IPS DF 6.9 (cell line): ENCODE results near the gene TIMM23B.
"Not testable (repeated sequence)": the region's sequence is repeated elsewhere in the genome, so short reads cannot be mapped to it uniquely, and the experiment has no call there.

ENCODE experiments used
- DNase-seq: peaks from one replicate; pipeline ENCODE4 v3.0.0-alpha.2; 2013; ENCODE audit warnings: low read depth, low spot score
- H3K27ac ChIP-seq: one replicate; pipeline ENCODE4 v1.5.1; 2013; ENCODE audit warnings: low read length, control low read depth
- H3K27me3 ChIP-seq: 2 replicates; pipeline ENCODE4 v1.6.1; 2013; ENCODE audit warnings: mild to moderate bottlenecking, low read length; ENCODE audit not compliant: control insufficient read depth, insufficient read depth
- H3K36me3 ChIP-seq: 2 replicates; pipeline ENCODE4 v1.6.1; 2013; ENCODE audit warnings: low read length; ENCODE audit not compliant: control insufficient read depth, insufficient read depth
- H3K4me1 ChIP-seq: 2 replicates; pipeline ENCODE4 v1.6.1; 2013; ENCODE audit warnings: low read length; ENCODE audit not compliant: control insufficient read depth, insufficient read depth
- H3K4me3 ChIP-seq: 2 replicates; pipeline ENCODE4 v1.5.1; 2013; ENCODE audit warnings: mild to moderate bottlenecking, low read length
- H3K9me3 ChIP-seq: 2 replicates; pipeline ENCODE4 v1.6.1; 2013; ENCODE audit warnings: low read length, inconsistent platforms; ENCODE audit not compliant: control insufficient read depth, insufficient read depth
- WGBS: extraction: QIAGEN DNeasy Blood & Tissue Kit; methylation state at CpG from one replicate; pipeline ENCODE4 v1.1.7; 2013; ENCODE audit warnings: mixed read lengths, missing lambda C conversion rate; ENCODE audit not compliant: insufficient read length, insufficient coverage; 5-methylcytosine and 5-hydroxymethylcytosine counted together

Gene TIMM23B, protein sequence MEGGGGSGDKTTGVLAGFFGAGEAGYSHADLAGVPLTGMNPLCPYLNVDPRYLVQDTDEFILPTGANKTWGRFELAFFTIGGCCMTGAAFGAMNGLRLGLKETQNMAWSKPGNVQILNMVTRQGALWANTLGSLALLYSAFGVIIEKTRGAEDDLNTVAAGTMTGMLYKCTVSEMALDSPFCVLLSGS

DNA sequence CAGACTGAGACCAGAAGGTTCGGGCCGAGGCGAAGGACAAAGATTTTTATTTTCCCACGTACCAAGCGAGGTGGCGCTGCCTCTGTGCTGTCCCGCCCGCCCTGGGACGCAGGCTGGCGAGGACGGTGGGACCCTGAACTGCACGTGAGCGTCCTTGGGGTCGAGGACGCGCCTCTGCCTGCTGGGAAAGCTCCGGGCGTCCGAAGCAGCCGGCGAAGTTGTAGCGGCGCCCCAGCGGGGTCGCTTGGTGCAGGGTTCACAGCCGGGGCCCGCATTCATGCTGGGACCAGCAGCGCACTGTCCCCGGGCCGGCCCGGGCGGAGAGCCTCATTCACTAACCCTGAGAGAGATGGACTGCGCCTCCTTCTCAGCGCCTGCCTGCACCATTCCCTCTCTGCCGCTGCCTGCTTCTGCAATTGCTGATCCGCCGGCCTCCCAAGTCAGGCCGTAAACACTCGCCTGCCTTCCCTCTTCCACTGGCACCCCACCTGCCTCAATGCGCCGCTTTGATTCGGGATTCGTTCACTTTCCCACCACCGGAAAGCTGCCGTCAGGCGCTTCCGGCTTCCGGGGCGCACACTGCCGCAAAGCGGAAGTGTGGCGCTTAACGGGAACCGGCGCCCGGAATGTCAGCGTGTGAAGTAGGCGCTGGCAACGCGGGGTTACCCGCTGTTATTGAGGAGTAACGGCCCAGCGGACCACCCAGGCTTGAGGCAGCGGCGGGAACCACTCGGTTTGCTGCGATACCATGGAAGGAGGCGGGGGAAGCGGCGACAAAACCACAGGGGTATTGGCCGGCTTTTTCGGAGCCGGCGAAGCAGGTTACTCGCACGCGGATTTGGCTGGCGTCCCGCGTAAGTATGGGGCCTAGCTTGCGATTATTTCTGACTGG, at the start of gene TIMM23B, which contains the start of gene PARG:
TIMM23B (plus strand) TSS at position 607 of the 892 bp plus-strand sequence; CDS start at position 749, 142 bp downstream.
PARG (minus strand) TSS at position 581 of the 892 bp plus-strand sequence; CDS start at position 279, 302 bp downstream.
- not testable (repeated sequence) for H3K9me3 ChIP-seq, H3K27me3 ChIP-seq, H3K27ac ChIP-seq, H3K36me3 ChIP-seq, H3K4me1 ChIP-seq, DNase-seq
- H3K4me3 ChIP-seq = peak within 1 kb of the TSS; percentile 97
- no CpG with 5 or more reads among the region's 81 CpGs for WGBS

DNA sequence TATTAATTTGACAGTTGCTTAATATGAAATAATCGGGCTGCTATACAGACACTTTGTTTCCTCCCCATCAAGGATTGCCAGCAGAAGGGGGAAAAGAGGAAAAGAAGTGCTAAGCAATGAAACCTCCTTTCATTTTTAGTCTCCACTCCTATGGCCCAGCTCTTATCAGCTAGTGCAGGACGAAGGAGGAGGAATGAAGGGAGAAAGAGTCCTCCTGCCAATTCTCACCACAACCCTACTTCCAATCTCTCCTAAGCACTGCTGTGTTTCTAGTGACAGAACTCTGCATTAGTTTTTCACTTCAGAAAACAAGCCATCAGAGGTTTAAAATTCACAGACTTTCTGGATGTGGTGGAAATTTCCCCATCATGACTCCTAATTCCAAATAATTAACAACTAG, 41.9 kb upstream of the TIMM23B start:
- H3K4me1 ChIP-seq, H3K4me3 ChIP-seq, H3K9me3 ChIP-seq, H3K27me3 ChIP-seq, DNase-seq, H3K27ac ChIP-seq, H3K36me3 ChIP-seq: not testable (repeated sequence)
- WGBS = no CpG with 5 or more reads among the region's 2 CpGs

DNA sequence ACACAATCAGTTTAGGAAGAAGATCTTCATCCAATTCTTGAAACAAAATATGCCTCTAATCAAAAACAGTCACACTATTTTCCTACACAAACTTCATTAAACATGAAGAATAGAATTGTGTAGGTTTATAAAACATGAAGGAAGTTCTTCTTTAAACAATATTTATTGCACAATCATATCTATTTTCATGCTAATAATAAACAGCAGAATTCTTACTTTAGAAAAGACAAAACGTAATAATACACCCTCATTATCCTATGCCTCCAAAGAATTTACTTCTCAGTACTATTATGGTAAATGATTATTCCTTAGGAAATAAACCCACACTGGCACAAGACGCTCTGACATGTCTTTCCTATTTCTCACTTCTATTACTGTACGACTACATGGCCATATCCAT, 41.4 kb upstream of the TIMM23B start:
- not testable (repeated sequence) for H3K36me3 ChIP-seq, H3K4me1 ChIP-seq, H3K4me3 ChIP-seq, DNase-seq, H3K27me3 ChIP-seq, H3K27ac ChIP-seq, H3K9me3 ChIP-seq
- WGBS = no CpG with 5 or more reads among the region's 3 CpGs

DNA sequence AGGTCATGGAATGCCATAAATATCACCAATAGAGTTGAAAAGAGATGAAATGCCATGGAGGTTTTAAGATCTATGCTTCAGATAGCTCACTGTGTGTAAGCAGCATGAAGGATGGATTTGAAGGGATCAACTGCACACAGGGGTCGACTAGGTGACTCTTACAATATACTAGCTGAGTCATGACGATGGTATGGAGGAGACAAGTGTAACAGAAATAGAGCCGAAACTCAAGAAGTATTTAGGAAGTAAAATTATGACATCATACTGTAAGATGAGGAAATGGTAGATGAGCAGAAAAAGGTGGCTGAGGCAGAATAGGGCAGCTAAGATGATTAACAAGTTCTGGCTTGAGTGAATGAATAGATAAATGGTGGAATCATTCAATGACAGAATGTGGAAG, 38.0 kb upstream of the TIMM23B start:
- not testable (repeated sequence) for H3K4me1 ChIP-seq, H3K36me3 ChIP-seq, H3K9me3 ChIP-seq, DNase-seq, H3K27ac ChIP-seq, H3K27me3 ChIP-seq, H3K4me3 ChIP-seq
- no CpG with 5 or more reads among the region's 3 CpGs for WGBS

DNA sequence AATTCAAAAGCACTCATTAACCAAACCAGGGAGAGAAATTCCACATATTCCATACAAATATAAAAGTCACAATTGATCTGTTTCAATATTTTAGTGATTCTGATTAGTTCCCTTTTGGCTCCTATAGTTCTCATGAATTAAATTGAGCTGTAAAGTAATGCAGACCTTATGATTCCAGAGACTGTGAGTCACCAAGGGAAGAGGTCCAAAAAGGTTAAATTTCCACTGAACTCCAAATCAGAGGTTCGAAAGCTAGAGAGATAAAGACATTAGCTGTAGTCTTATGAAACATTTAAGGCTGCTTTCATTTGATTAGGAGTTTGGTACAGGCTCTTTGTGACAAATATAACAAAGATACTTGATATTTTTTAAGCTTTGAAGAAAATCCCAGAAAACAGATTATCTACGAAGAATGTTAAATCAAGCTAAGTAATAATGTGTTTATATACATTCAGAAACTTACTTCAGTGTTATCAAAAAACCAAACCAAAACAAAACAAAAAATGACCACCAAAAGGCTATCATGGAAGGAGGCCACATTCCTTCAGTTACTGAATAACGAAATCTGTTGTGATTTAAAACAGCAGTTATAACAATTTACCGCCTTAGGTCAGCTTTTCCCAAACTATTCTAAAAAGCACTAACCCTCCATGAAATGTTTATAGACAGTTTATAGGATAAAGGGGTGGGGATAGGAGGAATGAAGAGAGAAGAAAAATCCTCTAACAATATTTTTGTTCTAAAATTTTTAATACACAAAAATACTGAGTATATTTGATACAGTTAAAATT, 33.4 kb upstream of the TIMM23B start:
- H3K9me3 ChIP-seq, H3K4me1 ChIP-seq, H3K4me3 ChIP-seq, H3K27me3 ChIP-seq, H3K36me3 ChIP-seq, DNase-seq, H3K27ac ChIP-seq: not testable (repeated sequence)
- no CpG with 5 or more reads among the region's 4 CpGs for WGBS

DNA sequence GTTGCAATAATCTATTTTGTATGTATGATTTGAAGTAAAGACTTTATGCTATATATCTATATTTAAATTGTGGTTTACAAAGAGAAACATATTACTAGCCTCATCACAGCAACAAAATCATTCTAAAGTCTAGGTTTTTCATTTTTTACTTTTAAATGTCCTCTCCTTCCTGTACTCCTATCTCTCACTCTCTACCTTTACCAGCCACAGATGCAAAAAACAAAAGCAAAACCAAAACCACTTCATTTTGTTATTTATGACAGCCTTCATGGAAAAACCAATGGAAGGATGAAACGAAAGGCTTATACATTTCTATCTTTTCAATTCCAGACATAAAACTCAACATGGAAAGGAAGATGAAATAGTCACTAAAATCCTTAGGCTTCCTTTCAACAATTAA, 31.6 kb upstream of the TIMM23B start:
- H3K4me3 ChIP-seq, H3K27me3 ChIP-seq, H3K4me1 ChIP-seq, H3K36me3 ChIP-seq, H3K9me3 ChIP-seq, DNase-seq, H3K27ac ChIP-seq: not testable (repeated sequence)
- WGBS = no CpG with 5 or more reads among the region's 1 CpG

DNA sequence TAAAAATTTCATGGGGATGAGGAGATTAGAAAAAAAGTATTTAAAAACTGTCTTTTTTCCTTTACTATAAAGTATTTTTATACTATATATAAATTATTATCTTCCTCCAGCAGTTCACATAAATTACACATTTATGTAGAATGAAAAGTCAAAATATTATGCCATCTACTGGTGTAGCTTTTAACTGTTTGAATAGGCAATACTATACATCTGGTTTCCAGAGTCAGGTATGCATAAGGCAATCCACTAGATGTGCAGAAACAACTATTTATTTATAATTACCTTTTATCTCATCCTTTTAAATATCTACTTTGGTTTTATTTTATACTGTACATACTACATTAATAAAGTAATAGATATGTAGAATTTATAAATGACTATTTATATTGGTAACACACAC, 25.4 kb upstream of the TIMM23B start:
- H3K4me3 ChIP-seq, H3K4me1 ChIP-seq, H3K36me3 ChIP-seq, H3K27ac ChIP-seq, H3K9me3 ChIP-seq, H3K27me3 ChIP-seq, DNase-seq: not testable (repeated sequence)

DNA sequence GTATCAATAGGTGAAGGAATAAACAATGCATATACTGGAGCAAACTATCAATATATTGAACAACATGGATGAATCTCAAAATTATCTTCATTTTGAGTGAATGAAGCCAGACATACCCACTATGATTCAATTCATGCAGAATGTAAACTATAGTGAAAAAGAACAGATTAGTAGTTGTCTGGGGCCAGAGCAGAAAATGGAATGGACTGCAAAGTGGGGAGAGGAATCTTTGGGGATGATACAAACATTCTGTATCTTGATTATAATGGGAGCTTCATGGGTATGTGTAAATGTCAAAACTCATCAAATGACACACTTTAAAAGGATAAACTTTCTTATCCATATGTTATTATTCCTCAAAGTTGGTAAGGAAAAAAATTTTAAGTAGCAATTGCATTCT, 23.9 kb upstream of the TIMM23B start:
- H3K4me1 ChIP-seq, H3K4me3 ChIP-seq, H3K27ac ChIP-seq, H3K36me3 ChIP-seq, H3K9me3 ChIP-seq, H3K27me3 ChIP-seq, DNase-seq: not testable (repeated sequence)

DNA sequence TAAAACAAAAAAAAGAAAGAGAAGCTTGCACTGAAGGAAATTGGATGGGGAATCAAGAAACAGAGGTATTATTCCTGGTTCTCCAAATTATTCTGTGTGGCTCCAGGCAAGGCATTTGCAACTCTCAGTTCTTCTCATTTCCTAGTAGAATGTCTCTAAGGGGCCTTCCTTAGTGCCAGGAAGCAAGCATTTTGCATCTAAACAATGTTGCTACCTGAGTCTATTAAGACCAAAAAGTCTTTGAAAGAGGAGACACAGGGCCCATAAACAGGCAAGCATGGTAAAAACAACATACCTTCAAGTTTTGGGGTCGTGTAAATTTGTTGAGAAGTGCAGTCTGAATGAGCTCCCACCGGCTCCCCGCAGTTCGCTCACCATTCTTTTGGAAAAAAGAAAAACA, 19.8 kb upstream of the TIMM23B start:
- not testable (repeated sequence) for H3K27ac ChIP-seq, H3K4me3 ChIP-seq, H3K27me3 ChIP-seq, H3K4me1 ChIP-seq, DNase-seq, H3K36me3 ChIP-seq, H3K9me3 ChIP-seq
- WGBS = no CpG with 5 or more reads among the region's 4 CpGs

DNA sequence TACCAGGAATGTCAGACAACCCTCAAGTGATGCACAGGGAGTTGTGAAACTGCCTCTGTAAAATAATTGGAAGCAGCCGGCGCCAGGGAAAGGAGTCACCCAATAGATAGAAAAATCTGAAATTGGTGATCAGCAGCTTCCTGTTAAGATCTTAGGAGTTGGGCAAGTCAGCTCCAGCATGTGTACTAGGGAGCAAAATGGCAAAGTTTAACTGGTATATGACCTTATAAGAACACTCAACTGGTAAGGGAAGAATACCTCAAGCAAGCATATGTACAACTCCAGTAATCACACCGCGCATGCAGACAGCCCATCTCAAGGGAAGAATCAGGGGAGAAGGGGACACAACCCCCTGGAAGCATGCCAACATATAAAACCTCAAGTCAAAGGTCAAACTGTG, 18.3 kb upstream of the TIMM23B start:
- no CpG with 5 or more reads among the region's 4 CpGs for WGBS
- H3K9me3 ChIP-seq, H3K27me3 ChIP-seq, H3K36me3 ChIP-seq, H3K4me1 ChIP-seq, H3K27ac ChIP-seq, H3K4me3 ChIP-seq, DNase-seq: not testable (repeated sequence)
